SKM-1 treated with dmso at 0.1 percent for 144 hours (cell line): Measurements from ENCODE around the gene RHBG.
"Not testable (repeated sequence)": the region's sequence is repeated elsewhere in the genome, so short reads cannot be mapped to it uniquely, and the experiment has no call there.

ENCODE experiments used
- DNase-seq: peaks from one replicate; lab custom pipeline; 2025; ENCODE audit not compliant: unreplicated experiment; lab: John Stamatoyannopoulos, UW

Gene RHBG

GRCh38 chr1:156359973-156360372 is 9.0 kb upstream of the RHBG start:
- no peak for DNase-seq

GRCh38 chr1:156360534-156360933 is 8.5 kb upstream of the RHBG start:
- no peak for DNase-seq

- no peak for DNase-seq
Observed at GRCh38 chr1:156365754-156366153, 3.3 kb upstream of the RHBG start.

- DNase-seq: no peak
Observed at GRCh38 chr1:156366378-156367166, 2.4 kb upstream of the RHBG start.

- DNase-seq: no peak
Observed at GRCh38 chr1:156367383-156368156, 1.4 kb upstream of the RHBG start.

GRCh38 chr1:156368157-156368658 is 803 bp upstream of the RHBG start:
- DNase-seq: no peak

- DNase-seq: not testable (repeated sequence)
Observed at GRCh38 chr1:156369685-156370286, 775 bp downstream of the RHBG start.

- DNase-seq: peak; percentile 76
Observed at GRCh38 chr1:156371553-156372264, 2.7 kb downstream of the RHBG start.

- DNase-seq: no peak
Observed at GRCh38 chr1:156372265-156372586, 3.2 kb downstream of the RHBG start.

GRCh38 chr1:156372876-156373275 is 3.9 kb downstream of the RHBG start:
- DNase-seq: no peak

- DNase-seq: no peak
Observed at GRCh38 chr1:156373546-156373945, 4.5 kb downstream of the RHBG start.

- peak; percentile 73 for DNase-seq
Observed at GRCh38 chr1:156376146-156376545, 7.1 kb downstream of the RHBG start.

GRCh38 chr1:156376958-156377919 is 8.2 kb downstream of the RHBG start:
- peak; percentile 42 for DNase-seq

GRCh38 chr1:156378557-156378956 is 9.5 kb downstream of the RHBG start:
- DNase-seq: no peak

- no peak for DNase-seq
Observed at GRCh38 chr1:156379420-156380165, 10.6 kb downstream of the RHBG start.

GRCh38 chr1:156382561-156382960 is 13.6 kb downstream of the RHBG start:
- DNase-seq: no peak

GRCh38 chr1:156383023-156383422 is 14.0 kb downstream of the RHBG start:
- peak; percentile 69 for DNase-seq

- DNase-seq: peak; percentile 74
Observed at GRCh38 chr1:156384007-156384406, 15.0 kb downstream of the RHBG start.

- DNase-seq: no peak
Observed at GRCh38 chr1:156384658-156385057, 15.6 kb downstream of the RHBG start.
